Suppressor macrophage (primary cell): ENCODE measurements around the gene TADA1.
"Not testable (repeated sequence)": the region's sequence is repeated elsewhere in the genome, so short reads cannot be mapped to it uniquely, and the experiment has no call there.

ENCODE experiments used
- DNase-seq, 4 experiments: peaks; one replicate each; pipeline ENCODE4 v3.0.0-alpha.2; 2020 to 2022

Gene TADA1

GRCh38 chr1:166889776-166890175 lies 13.7 kb upstream of the TADA1 start:
- no peak for DNase-seq

- no peak for DNase-seq
These were observed 12.5 kb upstream of the TADA1 start for GRCh38 chr1:166888373-166889111.

GRCh38 chr1:166884971-166885370 lies 8.9 kb upstream of the TADA1 start:
- DNase-seq: no peak

- peak; percentile 37 to 76 (median 56) for DNase-seq
These were observed 8.1 kb upstream of the TADA1 start for GRCh38 chr1:166884040-166884642.

GRCh38 chr1:166882893-166883292 lies 6.8 kb upstream of the TADA1 start:
- DNase-seq: peak in 1 of 4 experiments; percentile 7

- DNase-seq: not testable (repeated sequence)
These were observed 2.3 kb upstream of the TADA1 start for GRCh38 chr1:166878173-166878917.

- DNase-seq: no peak
These were observed 425 bp upstream of the TADA1 start for GRCh38 chr1:166876540-166876838.

- DNase-seq: no peak
These were observed 746 bp downstream of the TADA1 start for GRCh38 chr1:166875302-166875733.

GRCh38 chr1:166874464-166874863 lies 1.6 kb downstream of the TADA1 start:
- no peak for DNase-seq

- no peak for DNase-seq
These were observed 5.5 kb downstream of the TADA1 start for GRCh38 chr1:166870584-166870983.

GRCh38 chr1:166869318-166870099 lies 6.6 kb downstream of the TADA1 start:
- no peak for DNase-seq

GRCh38 chr1:166868639-166869038 lies 7.4 kb downstream of the TADA1 start:
- DNase-seq: no peak

GRCh38 chr1:166865926-166866325 lies 10.1 kb downstream of the TADA1 start:
- DNase-seq: no peak

GRCh38 chr1:166859597-166859996 lies 16.5 kb downstream of the TADA1 start:
- DNase-seq: no peak

GRCh38 chr1:166858726-166859419 lies 17.2 kb downstream of the TADA1 start:
- DNase-seq: no peak

GRCh38 chr1:166857995-166858394 lies 18.1 kb downstream of the TADA1 start:
- no peak for DNase-seq

GRCh38 chr1:166855558-166855957 lies 20.5 kb downstream of the TADA1 start:
- DNase-seq: no peak

- no peak for DNase-seq
These were observed 23.1 kb downstream of the TADA1 start for GRCh38 chr1:166852918-166853317.

GRCh38 chr1:166849135-166849534 lies 26.9 kb downstream of the TADA1 start:
- DNase-seq: no peak

GRCh38 chr1:166848193-166848592 lies 27.9 kb downstream of the TADA1 start:
- DNase-seq: no peak

- no peak for DNase-seq
These were observed 31.3 kb downstream of the TADA1 start for GRCh38 chr1:166844791-166845190.
